Mammary microvascular endothelial cell (primary cell): ENCODE measurements around the gene ZNF554. TPM values are rescaled to one million over a fixed set of nuclear protein-coding genes. Genes with fewer than 3 reads are reported as not detected.

Source experiments
- total RNA-seq: library from RNA; depleted of rRNA; stranded (reverse); fragments of >200 nt; gene quantifications from 2 replicates; pipeline ENCODE4 v1.2.3, GENCODE V29; 2015

The ZNF554 gene
- 0.80 and 1.1 TPM in 2 replicates for total RNA-seq

DNA sequence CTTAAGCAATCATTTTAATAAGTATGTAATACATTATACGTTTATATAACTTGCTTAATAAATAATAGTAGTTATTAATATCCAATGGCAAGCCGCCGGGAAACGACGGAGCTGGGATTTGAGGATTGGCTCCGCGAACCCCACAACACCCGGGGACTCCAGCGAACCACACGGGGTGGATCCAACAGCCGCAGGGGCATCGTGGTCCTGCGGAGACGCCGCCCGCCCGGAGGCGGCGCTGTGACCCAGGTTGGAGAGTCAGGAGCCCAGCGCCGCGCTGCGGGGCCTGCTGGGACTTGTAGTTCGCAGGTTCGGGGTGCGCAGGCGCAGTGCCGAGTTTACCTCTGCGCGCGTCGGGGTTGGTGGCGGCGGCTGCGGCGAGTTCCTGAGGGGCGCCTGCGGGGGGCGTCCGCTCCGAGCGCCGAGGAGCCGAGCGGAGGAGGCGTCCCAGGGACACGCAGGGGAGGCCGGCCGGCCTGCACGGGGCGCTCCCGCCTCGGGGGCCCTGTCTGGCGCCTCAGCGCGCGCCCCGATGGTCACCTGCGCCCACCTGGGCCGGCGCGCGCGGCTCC lies at the start of gene ZNF554:
Gene ZNF554 (plus strand): TSS at position 329 of the 572 bp plus-strand sequence. CDS start 204 bp downstream, at position 533.

DNA sequence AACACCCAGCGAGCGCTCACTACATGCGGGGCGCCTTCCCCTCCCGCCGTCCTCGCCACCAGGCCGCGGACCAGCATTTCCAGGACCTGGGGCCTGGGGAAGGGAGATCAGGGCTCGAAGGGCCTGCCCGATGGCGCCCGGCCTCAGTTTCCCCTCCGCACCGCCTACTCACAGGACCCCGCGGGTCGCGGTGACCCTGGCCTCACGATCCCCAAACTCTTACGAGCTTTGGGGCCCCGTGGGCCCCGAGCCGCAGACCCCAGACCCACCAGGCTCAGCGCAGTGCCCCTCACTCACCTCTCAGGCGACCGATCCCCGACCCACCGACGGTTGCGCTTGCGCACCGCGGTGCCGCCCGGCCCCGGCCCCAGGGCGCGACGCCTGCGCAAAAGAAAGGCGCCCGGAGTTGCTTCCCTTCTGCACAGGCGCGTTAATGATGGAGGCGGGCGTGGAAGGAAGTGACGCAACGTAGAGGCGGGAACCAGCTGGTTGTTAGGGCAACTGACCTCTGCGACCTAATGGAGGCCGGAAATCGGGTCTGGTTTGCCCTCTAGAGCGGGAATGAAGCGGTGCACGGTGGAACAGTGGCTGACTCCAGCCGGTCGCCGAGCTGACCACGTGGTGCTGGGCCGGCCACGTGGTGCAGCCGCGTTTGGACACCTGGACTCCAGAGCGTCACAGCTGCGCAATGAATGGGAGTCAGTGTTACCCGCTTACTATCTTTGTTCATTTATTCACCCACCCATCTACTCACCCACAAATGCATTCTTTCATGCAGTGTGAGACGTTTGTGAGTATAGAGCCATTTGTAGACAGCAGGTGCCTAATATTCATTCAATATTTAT lies 36.5 kb upstream of the ZNF554 start, which contains the start of gene SGTA:
Gene SGTA (minus strand): TSS at position 338 of the 845 bp plus-strand sequence. CDS start 14,205 bp downstream, outside the sequence.

GRCh38 chr19:2785244-2785997 lies 34.2 kb upstream of the ZNF554 start, which contains the start of gene THOP1:
Gene THOP1 (plus strand): TSS chr19:2785503. CDS start chr19:2785663, 160 bp downstream.

DNA sequence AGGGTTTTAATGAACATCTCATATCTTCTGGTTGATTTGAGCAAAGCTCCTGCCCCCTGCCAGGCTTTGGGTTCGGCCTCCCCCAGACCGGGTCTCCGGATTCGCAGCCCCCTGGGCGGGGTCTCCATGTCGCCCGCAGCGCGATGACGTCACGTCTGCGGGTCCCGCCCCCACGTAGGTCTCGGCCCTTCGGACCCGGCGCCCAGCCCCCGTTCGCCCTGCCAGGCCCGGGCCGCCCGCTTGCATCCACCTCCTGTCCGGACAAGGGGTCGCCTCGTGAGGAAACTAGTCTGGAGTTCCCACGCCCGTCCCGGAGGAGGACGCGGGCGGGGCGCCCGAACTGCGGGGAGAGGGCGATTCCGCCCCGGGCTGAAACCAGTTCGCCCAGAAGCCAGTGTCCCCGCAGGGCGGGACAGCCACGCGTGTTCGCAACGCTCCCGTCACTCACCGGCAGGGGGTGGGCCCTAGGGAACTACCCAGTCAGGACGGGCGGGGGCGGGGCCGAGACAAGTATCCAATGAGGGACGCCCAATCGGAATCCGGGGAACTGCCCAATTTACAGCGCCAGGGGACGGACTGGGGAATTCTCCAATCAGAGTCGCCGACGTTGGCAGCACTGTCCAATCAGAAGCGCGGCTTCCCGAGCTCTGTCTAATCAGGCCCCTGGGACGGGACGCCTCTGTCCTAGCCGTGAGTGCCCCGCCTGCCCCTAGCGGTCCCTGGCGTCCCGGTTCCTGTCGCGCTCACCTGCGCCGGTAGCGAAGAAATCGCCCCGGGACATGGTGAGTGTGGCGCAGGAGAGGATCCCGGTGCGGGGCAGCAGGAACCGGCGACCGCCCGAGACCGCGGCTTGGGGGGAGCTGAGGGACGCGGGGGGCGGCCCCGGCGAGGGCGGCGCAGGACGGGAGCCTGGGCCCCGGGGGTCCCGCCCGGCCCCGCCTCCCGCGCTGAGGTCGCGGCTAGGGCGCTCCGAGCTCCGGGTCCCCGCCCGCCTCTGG lies 21.4 kb downstream of the ZNF554 start, which contains the start of gene ZNF555:
Gene ZNF555 (plus strand): TSS at position 682 of the 998 bp plus-strand sequence. CDS start 98 bp downstream, at position 780.

GRCh38 chr19:2867025-2867991 lies 47.6 kb downstream of the ZNF554 start, which contains the start of gene ZNF556:
Gene ZNF556 (plus strand): TSS chr19:2867335. CDS start chr19:2867422, 87 bp downstream.

Other genes starting within 250 kb of the ZNF554 start
- 0.25 and 0.33 TPM in 2 replicates for gene GNG7, start 117.2 kb upstream of the ZNF554 start, total RNA-seq
- 0.13 and 0.39 TPM in 2 replicates for gene DIRAS1, start 98.5 kb upstream of the ZNF554 start, total RNA-seq
- gene SLC39A3, start 79.9 kb upstream of the ZNF554 start, total RNA-seq: 39.6 and 43.2 TPM in 2 replicates
- gene SGTA, start 36.6 kb upstream of the ZNF554 start, total RNA-seq: 82.6 and 88.2 TPM in 2 replicates
- gene THOP1, start 34.4 kb upstream of the ZNF554 start, total RNA-seq: 152 and 187 TPM in 2 replicates
- gene ZNF555, start 21.6 kb downstream of the ZNF554 start, total RNA-seq: 2.9 and 3.1 TPM in 2 replicates
- not detected in 2 replicates for gene ZNF556, start 47.5 kb downstream of the ZNF554 start, total RNA-seq
- 2.1 and 2.2 TPM in 2 replicates for gene ZNF57, start 81.1 kb downstream of the ZNF554 start, total RNA-seq
- gene ZNF77, start 125.1 kb downstream of the ZNF554 start, total RNA-seq: 1.2 and 2.8 TPM in 2 replicates
- gene TLE6, start 157.7 kb downstream of the ZNF554 start, total RNA-seq: 0.20 and 0.25 TPM in 2 replicates
- gene TLE2, start 209.4 kb downstream of the ZNF554 start, total RNA-seq: 8.3 and 10.1 TPM in 2 replicates
- 245 and 277 TPM in 2 replicates for gene TLE5, start 242.6 kb downstream of the ZNF554 start, total RNA-seq